NCI-H1436 (cell line): ENCODE data around the gene IL20RA.
"Not testable (repeated sequence)": the region's sequence is repeated elsewhere in the genome, so short reads cannot be mapped to it uniquely, and the experiment has no call there.

Experiments used
- DNase-seq: peaks from one replicate; lab custom pipeline; 2025; lab: John Stamatoyannopoulos, UW

IL20RA gene

DNA sequence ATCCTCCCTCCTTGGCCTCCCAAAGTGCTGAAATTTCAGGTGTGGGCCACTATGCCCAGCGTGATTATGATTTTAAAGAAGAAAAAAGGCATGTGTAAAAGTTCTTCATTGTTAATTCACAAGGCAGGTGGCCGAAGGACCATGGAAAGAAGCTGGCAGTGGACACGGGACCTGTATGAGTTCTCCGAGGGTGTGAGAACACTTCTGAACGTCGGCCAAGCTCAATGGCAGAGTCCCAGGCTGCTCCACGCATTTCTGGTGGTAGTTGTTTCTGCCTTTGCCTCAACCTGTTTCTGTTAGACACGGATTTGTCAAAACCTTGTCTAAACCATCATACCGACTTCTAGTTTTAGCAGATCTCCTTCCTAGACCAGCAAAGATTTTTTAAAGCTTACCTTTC, 36.6 kb downstream of the IL20RA start:
- no peak for DNase-seq

DNA sequence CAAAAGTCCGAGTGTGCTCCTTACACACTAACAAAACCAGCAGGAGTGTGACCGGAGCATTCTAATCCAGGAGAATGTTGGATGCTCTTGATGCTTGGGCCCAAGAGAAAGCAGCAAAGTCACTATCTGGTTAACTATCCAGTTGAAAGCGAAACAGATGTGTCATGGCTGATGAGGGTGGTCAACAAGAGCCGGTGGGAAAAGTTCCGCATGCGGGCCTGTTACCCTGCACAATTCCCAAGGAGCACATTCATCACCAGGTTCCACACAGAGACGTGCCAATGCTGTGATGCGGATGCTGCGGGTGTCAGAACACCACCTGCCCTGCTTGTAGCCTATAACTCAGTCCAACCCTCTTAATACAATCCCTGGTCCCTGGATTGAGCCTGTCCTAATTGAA, 38.7 kb downstream of the IL20RA start:
- no peak for DNase-seq

DNA sequence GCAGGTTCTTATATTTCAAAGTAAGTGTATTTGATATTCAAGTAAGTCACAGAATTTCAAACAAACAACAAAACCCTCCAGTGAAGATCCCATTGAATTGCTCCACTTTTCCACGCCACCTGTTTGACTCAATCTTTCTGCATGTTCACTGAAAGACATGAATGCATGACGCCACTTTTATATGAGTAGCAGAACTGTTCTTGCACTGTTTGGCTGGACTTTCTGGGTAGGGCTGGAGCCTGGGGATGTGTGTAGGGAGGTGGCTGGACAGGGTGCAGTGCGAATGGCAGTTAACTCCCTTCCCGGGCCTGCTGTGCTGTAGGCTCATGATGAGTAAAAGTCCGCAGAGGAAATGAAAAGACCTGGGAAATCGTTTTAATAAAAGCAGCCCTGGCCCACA, 39.7 kb downstream of the IL20RA start:
- DNase-seq, result no peak

DNA sequence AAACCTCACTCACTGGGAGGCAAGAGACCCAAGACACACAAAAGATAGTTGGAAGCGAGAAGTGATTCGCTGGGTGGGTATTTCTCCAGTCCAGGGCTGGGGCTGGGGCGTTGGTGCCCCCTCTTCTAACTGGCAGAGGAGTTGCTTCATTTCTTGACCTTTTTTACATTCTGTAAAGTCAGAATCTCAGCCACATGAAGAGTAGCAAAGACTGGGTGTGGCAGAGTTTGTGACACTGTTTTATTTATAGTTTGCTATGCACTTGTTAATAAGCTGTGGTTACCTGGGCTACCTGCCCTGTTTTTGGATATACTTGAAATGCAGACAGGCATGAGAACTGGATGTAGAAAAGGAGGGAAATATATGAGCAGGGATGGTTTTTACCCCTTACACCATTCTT, 42.3 kb downstream of the IL20RA start:
- no peak for DNase-seq

DNA sequence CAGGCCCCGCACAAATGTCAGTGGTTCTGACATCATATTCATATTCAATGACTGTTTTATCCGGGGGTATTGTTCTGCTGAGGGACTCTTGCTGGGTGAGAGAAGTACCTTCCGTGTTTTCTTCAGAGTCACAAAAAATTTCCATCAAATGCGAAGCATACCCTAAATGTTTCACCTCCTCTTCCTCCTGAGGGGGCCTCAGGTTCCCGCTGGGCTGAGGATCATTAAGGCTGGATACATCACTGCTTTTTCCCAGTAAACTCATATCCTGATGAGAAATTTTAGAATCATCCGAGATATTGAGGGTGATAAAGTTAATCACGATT, 42.8 kb downstream of the IL20RA start:
- no peak for DNase-seq

DNA sequence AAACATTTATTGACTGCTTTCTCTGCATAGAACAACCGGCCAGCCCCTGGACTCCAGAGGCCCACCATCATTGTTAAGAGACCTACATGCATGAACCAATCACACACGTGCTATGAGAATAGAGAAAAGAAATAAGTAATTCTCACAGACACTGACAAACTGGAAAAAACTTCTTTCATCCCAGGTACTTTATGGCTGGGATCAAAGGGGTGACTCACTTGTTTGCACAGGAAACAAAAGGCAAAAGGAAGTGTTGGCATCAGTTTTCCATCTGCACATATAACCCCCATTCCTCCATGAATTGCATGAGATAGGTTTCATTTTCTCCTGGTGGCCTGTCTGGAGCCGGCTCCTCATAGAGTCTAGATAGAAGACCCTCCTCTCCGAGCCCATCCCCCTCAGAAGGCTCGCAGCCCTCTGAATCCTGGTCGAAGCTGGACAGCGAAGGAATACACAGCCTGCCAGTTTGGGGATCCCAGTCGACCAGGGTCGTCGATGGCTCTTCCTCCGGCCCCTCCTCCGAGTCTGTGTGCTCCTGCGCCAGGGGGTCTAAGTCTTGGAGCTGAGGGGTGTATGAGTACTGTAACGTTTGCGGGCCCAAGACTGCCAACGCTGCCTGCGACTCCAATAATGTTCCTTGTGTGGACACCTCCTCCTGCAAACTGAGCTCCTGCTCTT, 43.3 kb downstream of the IL20RA start:
- DNase-seq, result no peak

DNA sequence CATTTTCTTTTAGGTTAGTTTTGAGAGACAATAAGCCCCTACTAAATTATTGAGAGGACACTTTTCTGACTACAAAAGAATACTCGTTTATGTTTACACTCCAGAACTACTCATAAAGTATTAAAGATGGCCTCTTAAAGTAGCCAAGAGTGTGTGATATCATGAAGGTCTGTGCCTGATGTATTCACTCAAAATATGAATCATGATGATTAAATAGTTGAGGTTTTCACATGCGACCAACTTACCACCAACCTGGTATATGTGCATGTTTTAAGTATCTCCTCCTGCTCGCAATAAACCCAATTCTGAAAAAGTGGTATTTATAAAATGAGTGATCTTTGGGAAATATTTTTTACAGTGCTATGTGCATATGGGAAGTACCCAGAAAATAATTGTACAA, 43.9 kb downstream of the IL20RA start:
- no peak for DNase-seq

DNA sequence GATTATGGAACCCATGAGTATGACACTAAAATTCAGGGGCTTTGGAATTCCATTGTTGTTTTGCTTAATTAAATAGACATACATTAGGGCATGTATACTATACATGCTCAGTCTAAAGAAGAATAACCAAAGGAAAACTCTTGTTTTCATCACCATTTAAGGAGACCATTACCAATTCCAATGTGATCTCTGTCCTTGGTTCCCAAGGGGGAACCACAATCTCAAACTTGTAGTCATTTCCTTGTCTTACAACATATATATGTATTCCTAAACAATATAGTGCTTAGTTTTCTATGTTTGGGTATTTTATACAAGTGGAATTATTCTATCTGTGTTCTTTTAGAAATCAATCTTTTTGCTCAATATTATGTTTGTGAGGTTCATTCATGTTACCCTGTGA, 49.2 kb downstream of the IL20RA start:
- DNase-seq, result no peak

DNA sequence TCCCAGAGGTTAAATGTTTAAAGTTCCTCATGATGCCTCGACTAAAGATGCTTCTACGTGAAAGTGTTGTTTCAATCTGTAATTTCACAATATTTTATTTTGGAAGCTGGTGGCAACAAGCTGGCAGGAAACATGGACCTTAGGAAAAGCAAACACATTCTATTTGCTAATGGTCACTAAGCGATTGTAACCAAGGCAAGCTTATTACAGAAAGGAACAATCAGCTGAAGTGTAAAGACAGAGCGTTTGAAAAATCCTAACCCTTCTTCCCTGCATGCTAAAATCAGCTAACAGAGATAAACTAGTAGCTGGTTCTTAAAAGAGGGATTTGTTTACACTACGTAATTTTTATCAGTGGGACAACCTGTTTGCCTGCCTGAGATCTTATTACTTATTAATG, 50.0 kb downstream of the IL20RA start:
- DNase-seq, result no peak

DNA sequence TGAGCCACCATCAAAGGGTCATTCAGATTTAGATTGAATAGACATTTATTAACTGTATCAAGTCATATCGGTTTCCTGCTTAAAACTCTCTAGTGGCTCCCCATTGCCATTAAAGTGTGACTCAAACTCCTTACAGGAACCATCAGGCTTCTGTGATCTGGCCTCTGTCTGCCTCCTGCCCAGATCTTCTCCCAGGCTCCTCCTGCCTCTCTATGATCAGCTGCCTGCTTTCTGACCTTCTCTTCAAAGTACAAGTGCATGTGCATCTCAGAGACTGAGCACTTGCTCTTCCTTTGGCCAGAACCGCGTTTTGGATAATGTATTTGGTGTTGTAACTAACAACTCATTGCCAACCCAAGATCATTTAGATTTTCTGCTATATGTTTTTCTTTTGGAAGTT, 52.7 kb downstream of the IL20RA start:
- DNase-seq, result no peak

DNA sequence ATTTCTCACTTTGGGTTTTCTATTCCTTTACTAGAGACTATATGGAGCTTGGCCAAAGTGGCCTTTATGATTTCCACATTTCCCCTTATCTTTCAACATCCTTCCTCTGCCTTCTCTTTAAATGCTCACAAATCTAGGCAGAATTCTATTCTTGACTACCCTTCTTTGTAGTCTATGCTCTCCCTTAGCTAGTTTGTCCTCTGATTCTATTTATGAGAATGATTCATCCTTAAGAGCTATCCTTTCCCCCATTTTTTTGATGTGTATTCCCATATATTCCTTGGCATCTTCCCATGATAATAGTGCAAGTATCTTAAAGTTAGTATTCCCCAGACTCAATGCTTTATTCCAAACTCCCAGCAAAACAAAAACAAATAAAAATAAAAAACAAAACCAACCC, 53.1 kb downstream of the IL20RA start:
- DNase-seq, result no peak

DNA sequence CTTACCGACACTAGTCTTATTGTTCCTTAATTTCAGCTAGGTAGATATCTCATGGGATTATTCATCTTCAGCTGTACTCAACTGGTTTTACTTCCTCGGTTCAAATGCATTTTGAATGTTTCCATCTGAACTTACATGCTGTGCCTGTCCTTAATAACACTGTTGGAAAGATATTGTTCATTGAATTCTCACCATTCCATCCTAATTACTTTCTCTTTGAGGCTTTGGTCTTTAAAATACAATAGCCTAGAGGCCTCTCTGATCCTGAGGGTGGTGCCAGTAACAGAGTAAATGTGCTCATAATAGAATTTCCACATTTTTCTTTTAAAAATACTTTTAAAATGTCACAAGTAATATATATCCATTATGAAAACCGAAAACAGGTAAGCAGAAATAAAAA, 54.0 kb downstream of the IL20RA start:
- no peak for DNase-seq

DNA sequence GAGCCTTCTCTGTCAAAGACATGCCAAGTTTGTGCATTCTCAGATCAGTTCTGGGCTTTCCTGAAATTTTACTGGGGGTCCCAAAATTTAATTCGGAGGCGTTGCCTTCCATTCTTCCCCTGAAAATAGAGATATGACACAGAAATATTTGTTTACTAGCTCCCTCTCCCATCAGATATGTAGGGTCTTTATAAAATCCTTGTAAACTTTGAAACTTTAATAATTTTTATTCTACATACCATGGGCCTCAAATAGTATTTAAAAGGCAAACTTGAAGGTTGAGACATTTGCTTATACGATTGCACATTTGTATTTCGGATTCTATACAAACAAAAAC, 54.6 kb downstream of the IL20RA start:
- DNase-seq, result no peak

DNA sequence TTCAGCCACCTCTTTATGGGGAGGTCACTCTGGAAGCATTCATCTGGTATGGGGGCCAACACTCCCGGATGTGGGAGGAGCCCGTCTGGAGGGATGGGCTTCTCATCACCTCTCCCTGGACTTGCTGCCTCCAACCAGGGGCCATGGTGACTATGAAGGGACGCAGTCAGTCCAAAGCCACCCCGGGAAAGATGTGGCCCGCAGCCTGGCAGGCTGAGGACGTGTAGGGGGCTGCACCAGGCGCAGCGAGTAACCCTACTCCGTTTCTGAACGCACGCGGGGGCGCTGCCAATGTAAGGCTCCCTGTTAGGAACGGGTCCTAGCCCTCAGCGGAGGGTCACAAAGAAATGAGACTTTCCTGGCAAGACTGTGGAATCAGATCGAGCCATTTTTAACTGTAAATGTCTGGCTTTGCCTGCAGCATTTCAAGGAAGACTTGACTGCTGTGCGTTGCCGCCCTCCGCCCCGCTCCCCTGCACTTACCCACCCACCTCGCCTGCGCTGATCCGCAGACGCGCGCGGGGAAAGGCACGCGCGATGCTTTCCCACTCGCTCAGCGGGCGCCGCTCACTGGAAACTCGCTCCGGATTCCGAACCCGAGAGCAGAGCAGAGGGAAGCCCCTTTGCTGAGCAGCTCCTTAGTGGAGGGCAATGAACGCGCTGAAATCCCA, 55.1 kb downstream of the IL20RA start:
- peak; percentile 28 for DNase-seq

DNA sequence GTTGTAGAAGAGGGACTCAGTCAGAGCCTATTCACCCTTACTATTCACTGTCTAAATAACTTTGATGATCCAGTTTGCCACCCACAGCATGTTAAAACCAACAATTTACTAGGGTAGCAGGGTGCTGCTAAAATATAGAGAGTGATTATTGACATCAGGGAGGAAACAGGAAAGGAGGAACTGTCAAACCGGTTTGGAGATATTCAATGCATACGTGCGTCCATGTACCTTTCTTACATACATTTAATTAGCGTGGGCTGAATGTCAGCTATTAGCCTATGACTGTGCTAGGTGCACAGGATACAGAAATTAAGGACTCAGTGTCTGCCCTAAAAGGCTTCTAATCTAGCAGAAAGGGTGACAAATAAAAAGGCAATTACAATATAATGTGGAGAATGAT, 57.2 kb downstream of the IL20RA start:
- DNase-seq, result no peak

DNA sequence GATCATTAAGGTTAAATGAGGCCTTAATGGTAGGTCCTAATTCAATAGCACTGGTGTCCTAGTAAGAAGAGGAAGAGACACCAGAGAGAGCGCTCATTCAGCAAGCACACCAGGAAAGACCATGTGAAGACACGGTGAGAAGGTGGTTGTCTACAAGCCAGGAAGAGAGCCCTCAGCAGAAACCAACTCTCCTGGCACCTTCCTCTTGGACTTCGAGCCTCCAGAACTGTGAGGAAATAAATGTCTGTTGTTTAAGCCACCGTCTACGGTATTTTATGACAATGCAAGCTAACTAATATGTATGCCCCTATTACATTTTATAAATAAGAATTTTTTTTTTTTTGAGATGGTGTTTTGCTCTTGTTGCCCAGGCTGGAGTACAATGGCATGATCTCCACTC, 59.3 kb downstream of the IL20RA start:
- DNase-seq, result no peak

DNA sequence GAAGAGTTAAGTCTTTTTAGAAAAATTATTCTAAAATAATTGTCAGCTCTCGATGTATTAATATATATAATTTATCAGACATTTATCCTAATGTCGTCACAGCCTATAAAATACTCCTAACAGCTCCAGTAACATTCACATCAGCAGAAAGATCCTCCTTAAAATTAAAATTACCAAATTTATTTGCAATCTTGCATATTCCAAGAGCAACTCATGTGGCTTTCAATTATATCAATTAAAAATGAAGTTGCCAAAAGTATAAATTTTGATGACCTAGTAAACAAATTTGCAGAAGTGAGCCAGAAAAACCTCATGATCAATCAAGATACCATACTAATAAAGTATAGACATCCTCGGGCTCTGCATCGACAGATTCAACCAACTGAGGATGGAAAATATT, 60.2 kb downstream of the IL20RA start:
- no peak for DNase-seq

DNA sequence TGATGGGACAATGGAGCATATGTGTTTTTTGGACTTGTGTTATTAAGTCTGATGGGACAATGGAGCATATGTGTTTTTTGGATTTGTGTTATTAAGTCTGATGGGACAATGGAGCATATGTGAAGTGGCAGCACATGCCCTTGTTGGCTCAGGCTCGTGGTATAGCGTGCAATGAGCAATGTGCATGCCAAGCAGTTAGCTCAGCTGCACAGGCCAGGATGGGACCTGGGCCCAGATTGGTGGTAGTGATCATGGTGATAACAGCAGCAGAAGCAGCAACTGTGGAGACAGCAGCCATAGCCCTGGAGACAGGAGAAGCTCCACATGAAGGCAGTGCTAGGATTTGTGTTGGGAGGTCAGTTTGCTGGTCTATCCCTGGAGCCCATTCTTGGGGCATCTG, 61.1 kb downstream of the IL20RA start:
- no peak for DNase-seq

DNA sequence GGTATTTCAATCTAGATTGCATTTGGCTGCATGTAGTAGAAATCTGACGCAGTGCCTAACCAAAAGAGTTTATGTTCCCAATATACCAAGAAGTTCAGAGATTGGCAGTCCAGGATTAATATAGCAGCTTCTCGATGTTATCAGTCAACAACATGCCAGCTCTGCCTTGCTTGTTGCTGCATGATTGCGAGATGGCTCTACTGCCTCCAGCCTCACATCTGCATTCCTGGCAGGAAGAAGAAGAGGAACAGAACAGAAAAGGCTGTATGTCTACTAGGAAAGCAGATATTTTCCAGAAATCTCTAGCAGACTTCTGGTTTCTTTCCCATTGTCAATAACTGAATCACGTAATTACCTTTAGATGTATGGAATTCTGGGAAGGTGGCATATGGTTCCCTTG, 61.8 kb downstream of the IL20RA start:
- no peak for DNase-seq

DNA sequence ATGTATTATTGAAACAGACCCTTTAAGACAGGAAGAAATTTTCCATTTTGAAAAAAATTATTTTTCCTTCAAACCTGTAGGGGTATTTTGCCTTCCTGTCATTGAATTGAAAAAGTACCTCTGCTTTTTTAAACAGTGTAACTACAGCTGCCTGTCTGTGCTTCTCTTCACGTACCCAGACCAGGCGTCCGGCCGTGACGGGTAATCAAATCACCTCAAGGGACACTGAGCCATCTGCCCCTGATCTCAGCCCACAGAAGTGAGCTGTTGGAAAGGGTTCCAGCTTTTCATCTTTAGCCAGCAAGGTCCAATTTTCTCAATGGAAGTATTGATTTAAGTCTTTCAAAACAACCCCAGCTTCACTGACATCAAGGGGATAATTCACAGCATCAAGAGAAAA, 64.7 kb downstream of the IL20RA start:
- DNase-seq, result no peak

DNA sequence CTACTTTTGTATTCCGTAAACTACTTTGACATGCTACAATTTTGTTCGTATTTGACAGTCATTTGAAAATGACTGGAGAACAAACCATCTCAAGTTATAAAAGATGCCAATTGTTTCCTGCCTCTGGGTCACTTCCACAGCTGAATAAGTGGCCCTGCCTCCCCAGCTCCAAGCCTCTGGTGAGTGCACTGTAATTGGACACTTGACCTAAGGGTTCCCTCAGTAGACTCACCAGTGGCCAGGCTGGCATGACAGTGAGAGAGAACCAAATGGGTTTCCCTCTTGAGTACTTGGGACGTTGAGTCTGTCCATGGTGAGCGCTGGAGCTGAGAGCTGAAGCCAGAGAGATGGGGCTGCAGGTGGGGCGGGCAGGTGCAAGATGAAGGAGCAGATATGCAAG, 65.6 kb downstream of the IL20RA start:
- no peak for DNase-seq

DNA sequence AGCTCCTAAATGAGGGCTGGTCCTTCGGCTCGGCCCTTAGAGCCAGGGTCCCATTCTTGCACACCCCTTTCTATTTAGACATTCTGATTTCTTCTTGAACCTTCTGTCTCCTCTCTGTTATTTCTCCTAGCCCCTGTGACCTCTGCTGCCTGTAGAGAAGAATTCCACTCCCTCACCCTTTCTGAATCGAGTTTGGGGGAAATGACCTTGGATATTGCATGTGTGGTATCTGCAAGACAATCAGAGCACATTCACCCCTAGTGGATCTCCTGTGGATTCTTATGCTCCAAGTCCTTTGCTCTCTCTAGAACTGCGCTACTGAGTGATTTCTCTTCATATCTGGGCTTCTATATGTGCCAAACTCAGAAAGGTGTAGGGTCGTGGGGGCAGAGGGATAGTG, 67.7 kb downstream of the IL20RA start:
- no peak for DNase-seq

DNA sequence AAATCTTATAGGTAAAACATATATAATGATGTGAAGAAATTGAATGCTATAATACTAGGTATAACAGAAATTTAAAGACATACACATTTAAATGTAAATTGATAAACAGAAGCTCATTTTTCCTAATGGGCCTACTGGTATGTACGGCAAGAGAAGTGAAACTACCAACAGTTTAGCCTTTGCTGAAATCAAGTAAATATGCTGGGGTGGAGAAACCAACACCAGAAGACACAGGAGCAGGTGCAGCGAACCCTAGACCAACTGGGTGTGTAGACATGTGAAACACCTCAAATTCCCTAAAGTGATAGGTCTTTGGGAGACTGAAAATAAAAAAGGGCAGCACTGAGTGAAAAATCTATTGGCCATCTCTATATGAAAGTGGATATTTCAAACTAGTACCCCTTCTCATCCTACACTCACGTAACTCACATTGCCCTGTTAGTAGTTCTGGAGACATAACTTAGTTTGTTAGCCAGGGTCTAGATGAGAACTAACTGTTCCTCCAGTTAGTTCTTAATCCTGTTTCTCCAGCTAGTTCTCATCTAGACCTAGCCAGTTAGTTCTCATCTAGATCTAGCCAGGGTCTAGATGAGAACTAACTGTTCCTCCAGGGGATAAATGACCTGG, 69.6 kb downstream of the IL20RA start:
- no peak for DNase-seq

DNA sequence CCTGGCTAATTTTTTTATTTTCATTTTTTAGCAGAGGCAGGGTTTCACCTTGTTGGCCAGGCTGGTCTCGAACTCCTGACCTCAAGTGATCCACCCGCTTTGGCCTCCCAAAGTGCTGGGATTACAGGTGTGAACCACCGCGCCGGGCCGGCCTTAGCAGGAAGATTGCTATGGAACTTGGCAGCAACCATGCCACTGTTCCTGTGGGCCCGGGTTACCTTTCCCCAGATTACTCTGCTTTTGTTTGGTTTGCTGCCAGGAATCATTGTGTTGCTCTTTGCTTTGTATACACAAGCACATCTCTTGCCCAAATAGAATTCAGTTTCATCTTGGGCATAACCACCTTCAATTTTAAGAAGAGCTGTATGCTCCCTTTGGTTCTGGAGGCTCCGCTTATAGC, 71.0 kb downstream of the IL20RA start:
- not testable (repeated sequence) for DNase-seq
